Measurements from ENCODE around the gene MAFG.

MAFG gene

GRCh38 chr17:81917565-81918332, 9.8 kb downstream of the MAFG start, which contains the start of gene SIRT7 (continued):
- TF ChIP-seq ZNF18 (tag by site-specific recombination; IDR thresholded peaks at IDR 0.05) (no peak), ZNF214 (tag by site-specific recombination; IDR thresholded peaks at IDR 0.05; ENCODE audit: borderline replicate concordance) (no peak), ZNF140 (tag by site-specific recombination; IDR thresholded peaks at IDR 0.05) (no peak), ZFP37 (tag by site-specific recombination; IDR thresholded peaks at IDR 0.05) (no peak), ZNF555 (tag by site-specific recombination; conservative IDR thresholded peaks at IDR 0.05) (no peak), ZNF843 (tag by site-specific recombination; IDR thresholded peaks at IDR 0.05) (no peak), RBAK (tag by site-specific recombination; IDR thresholded peaks at IDR 0.05) (no peak), ZFHX2 (tag by site-specific recombination; conservative IDR thresholded peaks at IDR 0.05) (0 out of 2 replicates have a peak, but pooled peaks have one; percentile 9), ZNF23 (tag by site-specific recombination; IDR thresholded peaks at IDR 0.05; ENCODE audit: borderline replicate concordance) (no peak), ZNF202 (tag by site-specific recombination; IDR thresholded peaks at IDR 0.05; ENCODE audit: borderline replicate concordance) (no peak), HIC1 (tag by site-specific recombination; IDR thresholded peaks at IDR 0.05) (no peak), ZFP69B (tag by site-specific recombination; IDR thresholded peaks at IDR 0.05) (no peak), ZNF426 (tag by site-specific recombination; IDR thresholded peaks at IDR 0.05) (no peak), GLI4 (tag by site-specific recombination; IDR thresholded peaks at IDR 0.05) (no peak), ZNF707 (tag by site-specific recombination; IDR thresholded peaks at IDR 0.05) (no peak), ZNF558 (tag by site-specific recombination; IDR thresholded peaks at IDR 0.05) (no peak), ZBTB17 (tag by site-specific recombination; IDR thresholded peaks at IDR 0.05) (no peak), PATZ1 (tag by site-specific recombination; IDR thresholded peaks at IDR 0.05) (no peak), ZNF112 (tag by site-specific recombination; IDR thresholded peaks at IDR 0.05) (no peak), ZNF335 (tag by site-specific recombination; conservative IDR thresholded peaks at IDR 0.05) (no peak), SALL2 (tag by site-specific recombination; IDR thresholded peaks at IDR 0.05; ENCODE audit: borderline replicate concordance) (no peak), SP2 (tag by site-specific recombination; IDR thresholded peaks at IDR 0.05) (peak; percentile 49), ZNF830 (tag by site-specific recombination; IDR thresholded peaks at IDR 0.05; ENCODE audit: low read depth) (no peak), ZNF274 (IDR thresholded peaks at IDR 0.05; ENCODE audit: low read length) (no peak), ZNF274 (tag by site-specific recombination; IDR thresholded peaks at IDR 0.05; ENCODE audit: borderline replicate concordance) (no peak), SETDB1 (IDR thresholded peaks at IDR 0.05; ENCODE audit: insufficient read length, low read length) (no peak), ZNF791 (tag by site-specific recombination; IDR thresholded peaks at IDR 0.05) (no peak), KLF7 (tag by site-specific recombination; IDR thresholded peaks at IDR 0.05; ENCODE audit: borderline replicate concordance) (no peak), MEIS1 (CRISPR knock-in tag; IDR thresholded peaks at IDR 0.05; ENCODE audit: borderline replicate concordance) (no peak), ZIC2 (tag by site-specific recombination; IDR thresholded peaks at IDR 0.05) (no peak)
- TF ChIP-seq, protein P1, sequence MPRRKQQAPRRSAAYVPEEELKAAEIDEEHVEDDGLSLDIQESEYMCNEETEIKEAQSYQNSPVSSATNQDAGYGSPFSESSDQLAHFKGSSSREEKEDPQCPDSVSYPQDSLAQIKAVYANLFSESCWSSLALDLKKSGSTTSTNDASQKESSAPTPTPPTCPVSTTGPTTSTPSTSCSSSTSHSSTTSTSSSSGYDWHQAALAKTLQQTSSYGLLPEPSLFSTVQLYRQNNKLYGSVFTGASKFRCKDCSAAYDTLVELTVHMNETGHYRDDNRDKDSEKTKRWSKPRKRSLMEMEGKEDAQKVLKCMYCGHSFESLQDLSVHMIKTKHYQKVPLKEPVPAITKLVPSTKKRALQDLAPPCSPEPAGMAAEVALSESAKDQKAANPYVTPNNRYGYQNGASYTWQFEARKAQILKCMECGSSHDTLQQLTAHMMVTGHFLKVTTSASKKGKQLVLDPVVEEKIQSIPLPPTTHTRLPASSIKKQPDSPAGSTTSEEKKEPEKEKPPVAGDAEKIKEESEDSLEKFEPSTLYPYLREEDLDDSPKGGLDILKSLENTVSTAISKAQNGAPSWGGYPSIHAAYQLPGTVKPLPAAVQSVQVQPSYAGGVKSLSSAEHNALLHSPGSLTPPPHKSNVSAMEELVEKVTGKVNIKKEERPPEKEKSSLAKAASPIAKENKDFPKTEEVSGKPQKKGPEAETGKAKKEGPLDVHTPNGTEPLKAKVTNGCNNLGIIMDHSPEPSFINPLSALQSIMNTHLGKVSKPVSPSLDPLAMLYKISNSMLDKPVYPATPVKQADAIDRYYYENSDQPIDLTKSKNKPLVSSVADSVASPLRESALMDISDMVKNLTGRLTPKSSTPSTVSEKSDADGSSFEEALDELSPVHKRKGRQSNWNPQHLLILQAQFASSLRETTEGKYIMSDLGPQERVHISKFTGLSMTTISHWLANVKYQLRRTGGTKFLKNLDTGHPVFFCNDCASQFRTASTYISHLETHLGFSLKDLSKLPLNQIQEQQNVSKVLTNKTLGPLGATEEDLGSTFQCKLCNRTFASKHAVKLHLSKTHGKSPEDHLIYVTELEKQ (tag by site-specific recombination; IDR thresholded peaks at IDR 0.05; ENCODE audit: borderline replicate concordance): no peak
- TF ChIP-seq, protein P2, sequence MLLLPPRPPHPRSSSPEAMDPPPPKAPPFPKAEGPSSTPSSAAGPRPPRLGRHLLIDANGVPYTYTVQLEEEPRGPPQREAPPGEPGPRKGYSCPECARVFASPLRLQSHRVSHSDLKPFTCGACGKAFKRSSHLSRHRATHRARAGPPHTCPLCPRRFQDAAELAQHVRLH (tag by site-specific recombination; IDR thresholded peaks at IDR 0.05): no peak
